ENCODE results near the gene NGFR.
"Not testable (repeated sequence)": the region's sequence is repeated elsewhere in the genome, so short reads cannot be mapped to it uniquely, and the experiment has no call there.

NGFR gene

DNA sequence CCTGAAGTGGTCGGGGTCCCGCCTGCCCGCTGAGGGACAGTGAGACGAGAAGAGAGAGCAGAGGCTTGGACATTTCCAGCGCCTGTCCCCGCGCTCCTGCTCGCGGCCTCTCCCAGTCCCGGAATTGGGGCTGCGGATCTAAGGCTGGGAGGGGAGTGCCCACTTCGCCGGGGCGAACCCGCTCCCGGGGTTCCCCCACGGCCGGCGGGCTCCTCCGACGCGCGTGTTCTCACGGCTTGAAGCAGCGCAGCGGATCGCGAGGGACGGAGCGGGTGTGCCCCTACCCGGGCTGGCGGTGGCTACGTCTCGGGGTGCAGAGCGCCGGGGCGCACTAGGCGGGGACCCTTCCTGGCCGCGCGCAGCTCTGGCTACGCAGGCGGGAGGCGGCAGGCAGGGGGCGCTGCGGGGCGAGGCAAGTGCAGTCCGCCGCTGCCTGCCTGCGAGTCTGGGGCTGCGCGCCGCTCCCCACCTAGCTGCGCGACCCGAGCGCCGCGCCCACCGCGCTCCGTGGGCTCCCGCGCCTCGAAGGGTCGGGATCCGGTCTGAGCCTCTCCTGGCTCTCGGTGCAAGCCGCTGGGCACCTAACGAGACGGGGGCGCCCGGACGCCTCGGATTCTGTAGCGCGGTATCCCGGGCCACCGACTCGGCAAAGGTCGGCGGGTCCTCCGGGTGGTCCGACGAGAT is 1.2 kb downstream of the NGFR start:
- peak; percentile 72 for DNase-seq (ENCODE audit: low read depth)

DNA sequence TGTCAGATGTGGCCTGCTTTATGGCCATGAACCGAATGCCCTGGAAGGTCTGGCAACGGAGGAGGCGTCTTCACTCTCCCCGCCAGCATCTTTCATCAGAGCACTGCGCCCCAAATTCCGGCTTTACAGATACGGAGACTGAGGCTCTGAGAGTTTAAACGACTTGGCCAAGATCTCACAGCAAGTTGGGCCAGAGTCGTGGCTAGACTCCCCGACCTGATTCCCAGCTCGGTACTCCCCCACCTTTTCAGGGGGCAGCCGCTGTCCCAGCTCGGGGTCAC is 1.7 kb downstream of the NGFR start:
- DNase-seq (ENCODE audit: low read depth) = no peak

DNA sequence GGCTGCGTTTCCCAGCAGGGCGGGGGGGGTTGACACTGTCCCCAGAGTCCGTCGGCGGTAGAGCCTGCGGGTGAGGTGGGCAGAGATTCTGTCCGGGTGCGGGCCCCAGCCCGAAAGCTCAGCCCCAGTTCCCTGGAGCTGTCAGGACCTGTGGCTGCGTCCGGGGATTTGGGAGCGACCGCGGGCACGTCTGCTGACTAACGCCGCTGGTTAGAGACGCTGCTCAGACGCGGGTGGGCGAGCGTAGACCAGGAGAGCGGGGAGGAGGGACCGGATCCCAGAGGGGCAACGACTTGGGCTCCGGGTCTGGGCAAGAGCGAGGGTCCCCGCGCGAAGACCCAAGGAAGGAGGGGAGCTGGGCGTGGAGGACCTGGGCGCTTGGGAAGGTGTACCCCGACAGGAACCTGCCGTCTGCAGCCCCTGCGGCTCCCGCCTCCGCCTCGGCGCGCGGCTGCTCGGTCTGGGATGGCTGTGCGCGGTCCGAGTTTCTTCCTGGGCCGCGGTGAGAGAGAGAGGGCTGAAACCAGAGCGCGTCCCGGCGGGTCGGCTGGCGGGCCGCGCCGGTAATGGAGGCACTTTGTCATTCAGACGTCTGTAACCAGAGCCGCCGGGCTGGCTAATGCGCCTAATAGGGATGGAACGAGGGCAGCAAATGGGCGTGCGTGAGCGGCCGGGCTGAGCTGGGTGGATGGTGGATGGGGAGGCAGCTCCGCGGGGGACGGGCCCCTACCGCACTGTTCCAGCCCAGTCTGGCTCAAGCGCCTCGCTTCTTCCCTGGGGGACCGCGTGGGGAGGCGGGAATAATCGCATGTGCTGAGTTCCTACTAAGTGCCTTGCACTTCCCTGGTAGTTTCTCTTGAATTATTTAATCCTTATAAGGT is 2.3 kb downstream of the NGFR start:
- no peak for DNase-seq (ENCODE audit: low read depth)

DNA sequence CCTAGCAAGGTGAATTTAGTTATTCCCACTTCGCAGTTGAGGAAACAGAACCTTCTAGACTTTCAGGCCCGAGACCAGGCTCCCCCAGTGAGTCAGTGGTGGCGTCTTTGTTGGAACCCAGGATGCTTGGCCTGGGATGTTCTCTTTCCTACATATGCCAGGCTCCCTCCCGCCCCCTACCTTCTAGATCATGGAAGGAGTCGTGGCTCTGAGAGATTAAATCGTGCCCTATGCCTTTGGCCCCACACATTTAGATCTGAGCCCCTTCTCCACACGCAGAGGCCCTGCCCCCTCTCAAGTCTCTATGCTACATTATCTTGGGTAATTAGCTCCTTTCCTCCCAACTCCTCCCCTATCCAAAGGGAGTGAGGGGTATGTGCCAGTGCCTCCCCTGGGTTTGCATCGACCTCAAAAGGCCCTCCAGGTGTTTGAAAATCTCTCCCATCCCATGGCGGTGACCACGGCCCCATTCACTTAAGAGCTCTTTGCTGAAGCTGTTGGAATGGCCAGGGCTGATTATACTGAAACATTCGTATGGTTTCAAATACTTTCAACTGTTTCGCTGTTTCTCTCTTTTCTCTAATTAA is 3.0 kb downstream of the NGFR start:
- no peak for DNase-seq (ENCODE audit: low read depth)

DNA sequence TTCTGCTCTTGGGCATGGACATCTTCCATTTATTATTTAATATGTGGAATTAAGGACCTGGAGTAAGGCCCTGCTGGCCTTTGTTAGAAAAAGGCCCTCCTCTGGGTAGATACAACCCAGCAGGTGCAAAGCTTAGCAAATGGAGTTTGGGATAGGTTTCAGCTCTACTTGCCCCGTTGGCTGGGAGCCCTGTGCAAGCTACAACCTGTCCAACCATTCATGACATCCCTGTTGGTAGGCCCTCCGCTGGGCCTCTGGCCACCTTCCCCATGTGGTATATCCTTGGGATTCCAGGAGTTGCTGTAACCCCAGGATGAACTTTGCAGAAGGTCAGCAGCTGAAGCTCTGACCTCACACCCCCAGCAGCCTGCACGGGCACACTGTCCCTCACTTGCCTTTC is 6.4 kb downstream of the NGFR start:
- DNase-seq (ENCODE audit: low read depth) = no peak

DNA sequence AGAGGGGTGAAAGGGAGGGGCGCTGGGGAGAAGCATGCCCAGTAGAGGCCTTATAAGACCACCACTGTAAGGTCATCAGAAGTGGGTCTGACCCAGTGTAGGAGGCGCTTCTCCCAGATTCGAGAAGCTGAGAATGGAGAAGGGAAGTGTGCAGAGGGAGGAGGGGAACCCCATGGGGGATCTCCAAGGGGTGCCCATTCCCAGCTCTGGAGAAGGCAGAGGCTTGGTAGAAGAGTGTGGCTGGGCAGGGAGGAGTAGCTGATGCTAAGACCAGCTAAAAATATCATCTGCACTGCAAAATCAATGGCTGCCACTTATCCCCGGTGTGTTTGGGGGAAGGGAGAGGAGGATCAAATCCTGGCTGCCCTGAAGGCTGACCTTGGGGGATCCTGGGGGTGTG is 7.2 kb downstream of the NGFR start:
- DNase-seq (ENCODE audit: low read depth) = no peak

DNA sequence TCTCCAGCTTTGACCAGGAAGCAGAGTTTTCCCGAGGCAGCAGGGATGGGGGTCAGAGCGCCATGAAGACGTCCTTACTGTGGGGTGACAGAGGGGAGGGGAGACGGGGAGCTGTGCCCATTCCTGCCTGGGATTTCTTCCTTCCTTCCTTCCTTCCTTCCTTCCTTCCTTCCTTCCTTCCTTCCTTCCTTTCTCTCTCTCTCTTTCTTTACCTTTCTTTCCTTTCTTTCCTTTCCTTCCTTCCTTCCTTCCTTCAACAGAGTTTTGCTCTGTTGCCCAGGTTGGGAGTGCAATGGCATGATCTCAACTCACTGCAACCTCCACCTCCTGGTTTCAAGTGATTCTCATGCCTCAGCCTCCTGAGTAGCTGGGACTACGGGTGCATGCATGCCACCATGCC is 7.6 kb downstream of the NGFR start:
- not testable (repeated sequence) for DNase-seq (ENCODE audit: low read depth)

DNA sequence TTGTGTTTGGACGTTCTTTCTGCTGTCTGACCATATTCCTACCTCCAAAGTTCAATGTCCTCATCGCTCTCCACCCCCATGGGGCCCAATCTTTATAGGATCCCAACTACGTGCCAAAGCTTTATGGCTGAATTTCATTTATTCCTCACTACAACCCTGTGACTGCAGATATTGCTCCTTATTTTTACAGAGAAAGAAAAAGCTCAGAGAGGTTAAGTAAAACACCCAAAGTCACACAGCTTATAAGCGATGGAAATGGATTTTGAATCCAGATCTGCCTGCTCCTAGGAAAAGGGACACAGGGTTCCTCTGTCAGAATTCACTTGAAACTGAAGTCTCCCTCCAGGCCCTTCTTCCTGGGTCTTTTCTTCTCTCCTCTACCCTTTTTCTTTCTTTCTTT is 9.3 kb downstream of the NGFR start:
- DNase-seq (ENCODE audit: low read depth) = no peak

DNA sequence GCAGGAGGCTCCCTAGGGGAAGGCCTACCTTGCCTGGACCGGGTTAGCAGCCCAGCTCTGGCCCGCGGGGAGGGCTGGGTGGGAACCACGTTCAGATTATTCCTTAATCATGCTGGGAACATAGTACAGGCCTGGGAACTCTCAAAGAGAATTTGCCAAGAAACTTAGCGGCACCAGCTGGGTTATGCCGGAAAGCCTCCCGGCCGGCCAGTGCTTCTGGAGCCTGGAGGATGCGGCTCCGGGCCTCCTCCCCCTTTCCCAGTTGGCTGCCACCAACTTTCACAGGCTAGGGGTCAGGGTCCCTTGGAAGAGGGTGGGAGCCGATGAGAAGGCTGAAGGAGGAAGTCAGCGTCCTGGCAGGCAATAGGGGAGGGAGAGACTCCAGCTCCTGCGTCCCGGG is 10.8 kb downstream of the NGFR start:
- DNase-seq (ENCODE audit: low read depth) = no peak

DNA sequence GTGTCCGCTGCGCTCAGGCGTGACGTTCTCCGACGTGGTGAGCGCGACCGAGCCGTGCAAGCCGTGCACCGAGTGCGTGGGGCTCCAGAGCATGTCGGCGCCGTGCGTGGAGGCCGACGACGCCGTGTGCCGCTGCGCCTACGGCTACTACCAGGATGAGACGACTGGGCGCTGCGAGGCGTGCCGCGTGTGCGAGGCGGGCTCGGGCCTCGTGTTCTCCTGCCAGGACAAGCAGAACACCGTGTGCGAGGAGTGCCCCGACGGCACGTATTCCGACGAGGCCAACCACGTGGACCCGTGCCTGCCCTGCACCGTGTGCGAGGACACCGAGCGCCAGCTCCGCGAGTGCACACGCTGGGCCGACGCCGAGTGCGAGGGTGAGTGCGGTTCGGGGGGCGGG is 11.2 kb downstream of the NGFR start:
- DNase-seq (ENCODE audit: low read depth) = no peak

DNA sequence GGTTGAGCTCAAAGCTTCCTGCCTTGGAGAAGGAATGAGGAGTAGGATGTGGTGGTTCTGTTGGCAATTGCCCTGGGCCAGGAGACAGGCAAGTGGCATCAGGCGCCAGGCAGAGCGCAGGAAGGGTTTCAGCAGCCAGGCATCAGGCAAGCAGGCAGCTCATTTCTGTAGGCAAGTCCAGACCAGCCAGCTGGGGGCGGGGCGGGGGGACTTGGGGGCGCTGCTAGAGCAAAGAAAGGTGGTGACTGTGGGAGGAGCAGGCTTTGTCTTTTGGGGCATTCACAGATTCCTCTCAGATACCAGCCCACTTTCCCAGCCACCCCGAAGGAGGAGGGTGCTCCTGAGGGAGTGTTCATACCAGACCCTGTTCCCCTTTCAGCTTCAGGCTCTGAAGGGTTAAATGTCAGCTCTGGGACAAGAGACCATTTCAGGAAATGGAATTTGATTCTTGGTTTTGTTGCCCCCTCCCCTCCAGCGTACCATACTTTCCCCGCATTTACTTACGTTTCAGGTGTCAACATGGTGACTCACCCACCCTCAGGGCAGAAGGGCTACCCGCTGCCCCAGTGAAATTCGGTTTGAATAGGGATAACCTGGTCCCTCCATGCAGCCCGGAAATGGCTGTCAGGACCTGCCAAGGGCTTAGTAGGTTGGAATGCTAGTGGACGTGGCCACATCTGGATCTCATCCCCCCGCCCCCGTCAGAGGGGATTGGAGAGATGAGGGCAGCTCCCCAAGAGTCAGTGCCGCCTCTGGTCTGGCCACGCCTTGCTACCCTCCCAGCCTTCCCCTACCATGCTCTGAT is 13.2 kb downstream of the NGFR start:
- DNase-seq (ENCODE audit: low read depth) = no peak

DNA sequence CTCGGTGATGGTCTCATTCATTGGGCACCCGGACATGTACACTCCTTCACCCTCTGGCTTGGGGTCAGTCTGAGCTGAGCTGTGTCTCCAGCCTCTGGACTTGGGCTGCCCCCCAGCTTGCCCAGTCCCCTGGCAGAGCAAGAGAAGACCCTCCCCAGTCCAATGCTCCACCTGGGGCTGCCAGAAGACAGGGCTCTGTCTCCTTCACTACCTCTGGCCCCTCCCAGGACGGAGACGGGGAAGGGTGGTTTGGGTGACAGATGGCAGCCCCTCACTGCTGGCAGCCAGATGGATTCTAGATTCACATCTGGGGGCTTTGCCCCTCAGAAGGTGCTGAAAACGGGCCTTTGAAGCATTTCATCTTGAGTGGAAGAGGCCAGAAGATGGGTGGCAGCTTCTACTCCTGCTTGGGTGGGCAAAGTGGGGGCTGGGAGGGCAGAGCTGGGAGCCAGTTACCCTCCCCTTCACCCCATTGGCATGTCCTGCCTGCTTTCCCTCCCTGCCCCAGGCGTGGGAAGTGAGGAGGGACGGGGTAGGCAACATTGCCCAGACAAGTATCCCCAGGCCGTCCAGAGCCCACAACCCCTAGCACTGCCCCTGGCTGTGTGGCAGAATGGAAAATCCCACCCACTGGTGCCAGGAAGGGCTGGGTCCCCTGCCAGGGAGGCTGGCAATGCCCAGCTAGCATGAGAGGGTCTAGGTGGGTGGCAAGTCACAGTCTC is 13.9 kb downstream of the NGFR start:
- no peak for DNase-seq (ENCODE audit: low read depth)

DNA sequence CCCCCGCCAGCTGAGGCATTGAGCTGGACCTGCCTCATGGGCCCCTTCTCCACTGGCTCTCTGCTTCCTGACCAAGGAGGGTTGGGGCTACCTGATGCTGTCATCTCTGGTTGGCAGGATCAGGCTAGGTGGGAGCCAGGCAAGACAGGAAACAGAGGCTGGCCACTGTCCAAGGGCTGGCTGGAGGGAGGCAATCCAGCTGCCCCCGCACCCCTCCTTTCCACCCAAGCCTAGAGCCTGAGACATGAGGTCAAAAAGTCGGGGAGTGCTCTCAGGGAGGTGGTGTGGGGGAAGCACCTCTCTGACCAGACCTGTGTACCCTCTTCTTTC is 14.5 kb downstream of the NGFR start:
- no peak for DNase-seq (ENCODE audit: low read depth)

DNA sequence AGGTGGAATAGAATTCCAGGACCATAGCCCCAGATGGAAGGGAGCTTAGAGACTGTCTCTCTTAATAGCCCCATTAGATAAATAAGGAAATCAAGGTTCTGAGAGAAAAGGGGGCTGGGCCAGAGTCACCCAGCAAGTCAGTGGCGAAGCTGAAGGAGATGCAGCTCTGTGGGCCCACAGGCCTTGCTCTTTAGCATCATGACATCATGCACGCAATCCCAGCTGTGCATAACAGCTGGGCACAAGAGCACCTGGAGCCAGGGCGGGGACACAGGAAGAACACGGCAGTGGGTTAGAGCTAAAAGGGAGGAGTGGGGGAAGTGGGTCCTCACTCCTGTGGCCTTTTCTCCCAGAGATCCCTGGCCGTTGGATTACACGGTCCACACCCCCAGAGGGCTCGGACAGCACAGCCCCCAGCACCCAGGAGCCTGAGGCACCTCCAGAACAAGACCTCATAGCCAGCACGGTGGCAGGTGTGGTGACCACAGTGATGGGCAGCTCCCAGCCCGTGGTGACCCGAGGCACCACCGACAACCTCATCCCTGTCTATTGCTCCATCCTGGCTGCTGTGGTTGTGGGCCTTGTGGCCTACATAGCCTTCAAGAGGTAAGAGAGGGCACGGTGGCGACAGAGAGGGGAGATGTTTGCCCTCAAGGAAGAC is 15.1 kb downstream of the NGFR start:
- no peak for DNase-seq (ENCODE audit: low read depth)

DNA sequence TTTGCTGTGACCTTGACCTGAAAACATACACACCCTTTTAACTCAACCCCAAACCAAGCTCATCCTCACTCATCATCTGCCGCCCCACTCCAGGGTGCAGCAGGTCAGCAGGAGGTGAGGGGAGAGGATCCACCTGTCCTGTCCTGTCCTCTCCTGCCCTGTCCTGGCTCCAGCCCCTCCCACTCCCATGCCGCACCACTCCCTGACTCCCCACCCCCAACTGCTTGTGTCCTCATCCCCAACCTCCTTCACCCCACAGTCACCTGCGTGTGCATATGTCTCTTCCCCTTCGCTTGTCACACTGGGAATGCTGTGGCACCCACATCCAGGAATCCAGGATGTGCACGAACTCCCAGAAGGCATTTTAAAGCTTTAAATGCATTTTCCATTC is 15.6 kb downstream of the NGFR start:
- DNase-seq (ENCODE audit: low read depth) = no peak

DNA sequence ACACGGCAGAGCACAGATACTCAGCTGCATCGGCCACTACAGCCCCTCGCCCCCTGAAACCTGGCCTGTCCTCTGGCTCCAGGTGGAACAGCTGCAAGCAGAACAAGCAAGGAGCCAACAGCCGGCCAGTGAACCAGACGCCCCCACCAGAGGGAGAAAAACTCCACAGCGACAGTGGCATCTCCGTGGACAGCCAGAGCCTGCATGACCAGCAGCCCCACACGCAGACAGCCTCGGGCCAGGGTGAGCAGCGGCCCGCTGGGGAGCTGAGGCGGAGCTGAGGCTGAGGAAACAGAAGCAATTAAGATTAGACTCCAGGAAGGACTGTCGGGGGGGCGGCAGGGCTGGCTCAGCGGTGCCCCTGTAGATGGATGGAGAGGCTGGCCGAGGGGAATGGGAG is 16.7 kb downstream of the NGFR start:
- no peak for DNase-seq (ENCODE audit: low read depth)

DNA sequence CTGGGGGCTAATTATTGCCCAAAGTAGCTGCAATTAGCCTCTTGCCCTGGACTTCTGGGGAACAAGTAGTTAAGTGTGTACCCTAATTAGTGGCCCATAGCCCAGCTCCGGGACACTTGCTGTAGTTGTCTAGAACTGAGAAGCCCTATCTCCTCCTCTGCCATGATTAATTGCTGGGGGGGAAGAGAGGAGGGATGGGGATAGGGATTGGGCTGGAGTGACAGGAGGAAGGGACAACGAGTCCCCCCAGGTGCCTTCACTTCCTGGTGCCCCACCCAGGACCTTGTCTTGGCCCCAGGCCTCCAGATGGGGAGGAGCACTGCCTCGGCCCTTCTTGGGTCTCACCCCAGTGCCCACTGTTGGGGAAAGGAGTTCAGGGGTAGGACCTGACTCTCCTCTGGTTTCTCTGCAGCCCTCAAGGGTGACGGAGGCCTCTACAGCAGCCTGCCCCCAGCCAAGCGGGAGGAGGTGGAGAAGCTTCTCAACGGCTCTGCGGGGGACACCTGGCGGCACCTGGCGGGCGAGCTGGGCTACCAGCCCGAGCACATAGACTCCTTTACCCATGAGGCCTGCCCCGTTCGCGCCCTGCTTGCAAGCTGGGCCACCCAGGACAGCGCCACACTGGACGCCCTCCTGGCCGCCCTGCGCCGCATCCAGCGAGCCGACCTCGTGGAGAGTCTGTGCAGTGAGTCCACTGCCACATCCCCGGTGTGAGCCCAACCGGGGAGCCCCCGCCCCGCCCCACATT is 17.4 kb downstream of the NGFR start:
- DNase-seq (ENCODE audit: low read depth) = no peak

DNA sequence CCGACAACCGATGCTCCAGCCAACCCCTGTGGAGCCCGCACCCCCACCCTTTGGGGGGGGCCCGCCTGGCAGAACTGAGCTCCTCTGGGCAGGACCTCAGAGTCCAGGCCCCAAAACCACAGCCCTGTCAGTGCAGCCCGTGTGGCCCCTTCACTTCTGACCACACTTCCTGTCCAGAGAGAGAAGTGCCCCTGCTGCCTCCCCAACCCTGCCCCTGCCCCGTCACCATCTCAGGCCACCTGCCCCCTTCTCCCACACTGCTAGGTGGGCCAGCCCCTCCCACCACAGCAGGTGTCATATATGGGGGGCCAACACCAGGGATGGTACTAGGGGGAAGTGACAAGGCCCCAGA is 17.9 kb downstream of the NGFR start:
- DNase-seq (ENCODE audit: low read depth) = no peak

DNA sequence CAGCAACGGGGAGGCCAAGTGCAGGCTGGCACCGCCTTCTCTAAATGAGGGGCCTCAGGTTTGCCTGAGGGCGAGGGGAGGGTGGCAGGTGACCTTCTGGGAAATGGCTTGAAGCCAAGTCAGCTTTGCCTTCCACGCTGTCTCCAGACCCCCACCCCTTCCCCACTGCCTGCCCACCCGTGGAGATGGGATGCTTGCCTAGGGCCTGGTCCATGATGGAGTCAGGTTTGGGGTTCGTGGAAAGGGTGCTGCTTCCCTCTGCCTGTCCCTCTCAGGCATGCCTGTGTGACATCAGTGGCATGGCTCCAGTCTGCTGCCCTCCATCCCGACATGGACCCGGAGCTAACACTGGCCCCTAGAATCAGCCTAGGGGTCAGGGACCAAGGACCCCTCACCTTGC is 18.5 kb downstream of the NGFR start:
- DNase-seq (ENCODE audit: low read depth) = no peak

DNA sequence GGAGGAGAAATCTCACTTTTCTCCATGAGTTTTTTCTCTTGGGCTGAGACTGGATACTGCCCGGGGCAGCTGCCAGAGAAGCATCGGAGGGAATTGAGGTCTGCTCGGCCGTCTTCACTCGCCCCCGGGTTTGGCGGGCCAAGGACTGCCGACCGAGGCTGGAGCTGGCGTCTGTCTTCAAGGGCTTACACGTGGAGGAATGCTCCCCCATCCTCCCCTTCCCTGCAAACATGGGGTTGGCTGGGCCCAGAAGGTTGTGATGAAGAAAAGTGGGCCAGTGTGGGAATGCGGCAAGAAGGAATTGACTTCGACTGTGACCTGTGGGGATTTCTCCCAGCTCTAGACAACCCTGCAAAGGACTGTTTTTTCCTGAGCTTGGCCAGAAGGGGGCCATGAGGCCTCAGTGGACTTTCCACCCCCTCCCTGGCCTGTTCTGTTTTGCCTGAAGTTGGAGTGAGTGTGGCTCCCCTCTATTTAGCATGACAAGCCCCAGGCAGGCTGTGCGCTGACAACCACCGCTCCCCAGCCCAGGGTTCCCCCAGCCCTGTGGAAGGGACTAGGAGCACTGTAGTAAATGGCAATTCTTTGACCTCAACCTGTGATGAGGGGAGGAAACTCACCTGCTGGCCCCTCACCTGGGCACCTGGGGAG is 19.1 kb downstream of the NGFR start:
- no peak for DNase-seq (ENCODE audit: low read depth)

Measured in stimulated activated CD8-positive, alpha-beta memory T cell treated with anti-CD3 and anti-CD28 coated beads, Interleukin-12 subunit alpha, Interleukin-12 subunit beta, amount 100 ng/mL, for 4 hours (primary cell).